ENCODE measurements around the gene PNLIPRP1. TPM values are rescaled to one million over a fixed set of nuclear protein-coding genes. Genes with fewer than 3 reads are reported as not detected.

PNLIPRP1 gene
- total RNA-seq, 2 donors from 2014 or later: not detected

GRCh38 chr10:116589926-116590325, 833 bp upstream of the PNLIPRP1 start:
- no peaks in the 10 kb centered on the region for H3K27me3 Mint-ChIP-seq (ENCODE audit: insufficient read depth)
- H3K9me3 Mint-ChIP-seq: peaks cover 4% of the 10 kb centered on the region
- H3K36me3 Mint-ChIP-seq (ENCODE audit: low read depth): no peaks in the 10 kb centered on the region
- peaks cover 8% of the 10 kb centered on the region for H3K4me1 Mint-ChIP-seq
- Histone ChIP-seq H3K9ac (ENCODE audit: extremely low read depth, low read length, poor library complexity, severe bottlenecking) (no peak overlapping the region), H3K4me1 (ENCODE audit: control insufficient read depth, insufficient read depth, low read length) (no peaks in the 10 kb centered on the region), H3K27ac (ENCODE audit: low read depth, low read length) (no peak overlapping the region), H3K4me3 (ENCODE audit: low read length) (no peak overlapping the region), H3K36me3 (ENCODE audit: control insufficient read depth, insufficient read depth, low read length) (no peaks in the 10 kb centered on the region), H3K27me3 (ENCODE audit: control insufficient read depth, insufficient read depth, low read length, poor library complexity, severe bottlenecking) (no peaks in the 10 kb centered on the region), H3K9me3 (ENCODE audit: control insufficient read depth, low read length) (peaks cover 4% of the 10 kb centered on the region)
- TF ChIP-seq CTCF (conservative IDR thresholded peaks at IDR 0.05): no peak
- H3K4me3 Mint-ChIP-seq: no peak overlapping the region
- WGBS, 2 experiments (ENCODE audit: insufficient coverage in 1 of 2, insufficient read length in 1 of 2): 71 to 81% methylated on average over 2 of the region's 2 CpGs
- no peak for DNase-seq
- no peak overlapping the region for H3K27ac Mint-ChIP-seq

- no peaks in the 10 kb centered on the region for H3K27me3 ChIP-seq (ENCODE audit: control insufficient read depth, insufficient read depth, low read length, poor library complexity, severe bottlenecking)
- no peak for DNase-seq
Observed at GRCh38 chr10:116593139-116593740, 2.5 kb downstream of the PNLIPRP1 start.

GRCh38 chr10:116594525-116595035, 3.8 kb downstream of the PNLIPRP1 start:
- Mint-ChIP-seq H3K4me3 (no peak overlapping the region), H3K27me3 (ENCODE audit: insufficient read depth) (no peaks in the 10 kb centered on the region), H3K4me1 (peaks cover 8% of the 10 kb centered on the region), H3K36me3 (ENCODE audit: low read depth) (no peaks in the 10 kb centered on the region), H3K27ac (no peak overlapping the region), H3K9me3 (no peaks in the 10 kb centered on the region)
- 93 to 100% methylated on average over 1 to 7 of the region's 7 CpGs for WGBS, 2 experiments (ENCODE audit: insufficient coverage in 1 of 2, insufficient read length in 1 of 2)
- Histone ChIP-seq H3K9me3 (ENCODE audit: control insufficient read depth, low read length) (no peaks in the 10 kb centered on the region), H3K4me3 (ENCODE audit: low read length) (no peak overlapping the region), H3K36me3 (ENCODE audit: control insufficient read depth, insufficient read depth, low read length) (no peaks in the 10 kb centered on the region), H3K27ac (ENCODE audit: low read depth, low read length) (no peak overlapping the region), H3K4me1 (ENCODE audit: control insufficient read depth, insufficient read depth, low read length) (no peaks in the 10 kb centered on the region), H3K27me3 (ENCODE audit: control insufficient read depth, insufficient read depth, low read length, poor library complexity, severe bottlenecking) (no peaks in the 10 kb centered on the region), H3K9ac (ENCODE audit: extremely low read depth, low read length, poor library complexity, severe bottlenecking) (no peak overlapping the region)
- no peak for DNase-seq
- TF ChIP-seq CTCF (conservative IDR thresholded peaks at IDR 0.05): no peak

More at GRCh38 chr10:116593139-116593740, 2.5 kb downstream of the PNLIPRP1 start:
- no peaks in the 10 kb centered on the region for H3K4me1 ChIP-seq (ENCODE audit: control insufficient read depth, insufficient read depth, low read length)
- Mint-ChIP-seq H3K4me1 (peaks cover 8% of the 10 kb centered on the region), H3K36me3 (ENCODE audit: low read depth) (no peaks in the 10 kb centered on the region), H3K4me3 (no peak overlapping the region), H3K27ac (no peak overlapping the region), H3K9me3 (peaks cover 4% of the 10 kb centered on the region), H3K27me3 (ENCODE audit: insufficient read depth) (no peaks in the 10 kb centered on the region)
- H3K4me3 ChIP-seq (ENCODE audit: low read length): no peak overlapping the region
- WGBS, 2 experiments (ENCODE audit: insufficient coverage in 1 of 2, insufficient read length in 1 of 2): 87 to 95% methylated on average over 3 to 5 of the region's 5 CpGs
- no peak overlapping the region for H3K9ac ChIP-seq (ENCODE audit: extremely low read depth, low read length, poor library complexity, severe bottlenecking)
- H3K27ac ChIP-seq (ENCODE audit: low read depth, low read length): no peak overlapping the region
- no peaks in the 10 kb centered on the region for H3K36me3 ChIP-seq (ENCODE audit: control insufficient read depth, insufficient read depth, low read length)
- H3K9me3 ChIP-seq (ENCODE audit: control insufficient read depth, low read length): peaks cover 4% of the 10 kb centered on the region
- TF ChIP-seq CTCF (conservative IDR thresholded peaks at IDR 0.05): no peak
